GM23248 (cell line): ENCODE results near the gene AMFR. TPM values are rescaled to one million over a fixed set of nuclear protein-coding genes. Genes with fewer than 3 reads are reported as not detected.

ENCODE experiments used
- DNase-seq: peaks from one replicate; pipeline ENCODE4 v3.0.0-alpha.2; 2015
- H2AFZ ChIP-seq: fragments of 200-600 bp; sonication (generic); 2 replicates; pipeline ENCODE4 v1.6.1; 2016; ENCODE audit warnings: antibody characterized with exemption
- H3F3A ChIP-seq: fragments of 200-600 bp; sonication (generic); 2 replicates; pipeline ENCODE4 v1.6.1; 2016; ENCODE audit warnings: mild to moderate bottlenecking, antibody characterized with exemption, mixed run types; ENCODE audit not compliant: insufficient read depth
- H3K27ac ChIP-seq: fragments of 200-600 bp; sonication (generic); 2 replicates; pipeline ENCODE4 v1.5.1; 2016; ENCODE audit warnings: mild to moderate bottlenecking
- H3K27me3 ChIP-seq: fragments of 200-600 bp; sonication (generic); replicated peaks from 2 replicates; pipeline ENCODE4 v1.6.1; 2016; ENCODE audit warnings: mild to moderate bottlenecking; ENCODE audit not compliant: insufficient read depth
- H3K36me3 ChIP-seq: fragments of 200-600 bp; sonication (generic); 2 replicates; pipeline ENCODE4 v1.6.1; 2016; ENCODE audit warnings: low read depth, mild to moderate bottlenecking
- H3K4me1 ChIP-seq: fragments of 200-600 bp; sonication (generic); 2 replicates; pipeline ENCODE4 v1.6.1; 2016; ENCODE audit warnings: mild to moderate bottlenecking; ENCODE audit not compliant: insufficient read depth
- H3K4me2 ChIP-seq: fragments of 200-600 bp; sonication (generic); one replicate; pipeline ENCODE4 v1.6.1; 2016; ENCODE audit warnings: mild to moderate bottlenecking; ENCODE audit not compliant: unreplicated experiment
- H3K4me3 ChIP-seq: fragments of 200-600 bp; sonication (generic); 2 replicates; pipeline ENCODE4 v1.5.1; 2016; ENCODE audit warnings: mild to moderate bottlenecking
- H3K79me2 ChIP-seq: fragments of 200-600 bp; sonication (generic); 2 replicates; pipeline ENCODE4 v1.6.1; 2016; ENCODE audit warnings: mild to moderate bottlenecking; ENCODE audit not compliant: insufficient read depth
- H3K9ac ChIP-seq: fragments of 200-600 bp; sonication (generic); 2 replicates; pipeline ENCODE4 v1.6.1; 2016; ENCODE audit warnings: mild to moderate bottlenecking
- H3K9me2 ChIP-seq: fragments of 200-600 bp; sonication (generic); 2 replicates; pipeline ENCODE4 v1.6.1; 2016; ENCODE audit warnings: mixed run types, mild to moderate bottlenecking, moderate library complexity; ENCODE audit not compliant: insufficient read depth
- H3K9me3 ChIP-seq: fragments of 200-600 bp; sonication (generic); one replicate; pipeline ENCODE4 v1.6.1; 2017; ENCODE audit warnings: low read depth
- H4K20me1 ChIP-seq: fragments of 200-600 bp; sonication (generic); 2 replicates; pipeline ENCODE4 v1.6.0; 2016; ENCODE audit not compliant: insufficient read depth
- EZH2 ChIP-seq: fragments of 200-600 bp; sonication (generic); IDR thresholded peaks from 2 replicates; pipeline ENCODE4 v1.6.1; 2018; ENCODE audit warnings: antibody characterized with exemption, mild to moderate bottlenecking; ENCODE audit not compliant: insufficient read depth, poor library complexity, severe bottlenecking
- EZH2phosphoT487 ChIP-seq: fragments of 200-600 bp; sonication (generic); IDR thresholded peaks from 2 replicates; pipeline ENCODE4 v1.6.1; 2018; ENCODE audit warnings: antibody characterized with exemption, moderate library complexity, mild to moderate bottlenecking, low read depth; ENCODE audit not compliant: insufficient read depth
- WGBS, 2 experiments: methylation state at CpG; one replicate each; pipeline ENCODE4 v1.1.6; 2015 to 2017; ENCODE audit warnings: low lambda C conversion rate in 2 of 2, low coverage in 1 of 2; ENCODE audit errors: missing lambda C conversion rate in 2 of 2; 5-methylcytosine and 5-hydroxymethylcytosine counted together
- in situ Hi-C: fragments of 300-500 bp; cut with MboI; formaldehyde crosslinking; loops from 2 replicates; pipeline ENCODE4 v1.15.0; 2020
- polyA plus RNA-seq: library from polyadenylated mRNA; unstranded; fragments of >200 nt; fragmentation: Nextera tagmentation; extraction: Ambion mirVana; gene quantifications from 2 replicates; pipeline ENCODE4 v1.2.1, GENCODE V29; 2016
- total RNA-seq: library from RNA; depleted of rRNA; stranded (reverse); fragments of >200 nt; shearing (Covaris generic); gene quantifications from 2 replicates; pipeline ENCODE4 v1.2.3, GENCODE V29; 2014

The AMFR gene
- total and polyA plus RNA-seq, 2 experiments from 2014 or later, result 26.6 to 205 TPM

DNA sequence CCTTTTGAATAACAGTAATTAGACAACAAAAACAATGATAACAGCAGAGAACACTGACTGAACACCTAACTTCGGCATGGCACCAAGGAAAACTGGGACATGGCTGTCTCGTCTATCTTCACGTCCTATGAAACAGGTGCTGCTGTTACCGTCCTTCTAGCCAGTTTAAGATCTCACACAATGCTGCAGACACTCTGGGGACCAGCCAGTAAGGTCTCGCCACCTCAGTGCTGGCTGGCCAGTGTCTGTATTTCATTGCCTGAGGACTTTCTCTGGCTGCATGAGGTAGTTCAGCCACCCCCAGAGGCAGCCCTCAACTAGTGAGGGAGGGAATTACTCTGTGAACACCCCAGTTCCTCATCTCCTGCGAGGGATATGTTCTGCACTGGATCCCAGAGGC is 57.6 kb downstream of the AMFR start:
- Histone ChIP-seq H3K27me3 (no peaks in the 10 kb centered on the region), H3F3A (peaks cover 7% of the 10 kb centered on the region; the same call in 1 of the 2 replicates), H3K4me1 (peaks cover 16% of the 10 kb centered on the region), H2AFZ (no peak overlapping the region), H4K20me1 (no peaks in the 10 kb centered on the region), H3K79me2 (peaks cover 29% of the 10 kb centered on the region), H3K4me2 (no peak overlapping the region), H3K9me2 (no peaks in the 10 kb centered on the region), H3K4me3 (no peak overlapping the region), H3K9me3 (no peaks in the 10 kb centered on the region), H3K27ac (no peak overlapping the region), H3K9ac (no peak overlapping the region), H3K36me3 (peaks cover 31% of the 10 kb centered on the region; the same call in 1 of the 2 replicates)
- TF ChIP-seq EZH2phosphoT487 (no peak), EZH2 (no peak)
- in situ Hi-C loops, result loop anchor here (25.0 kb wide), 1 partner anchor 880 kb away; the partner anchor contains the start of gene MMP2
- WGBS, 2 experiments, result 97 to 99% methylated on average over 6 of the region's 6 CpGs
- no peak for DNase-seq

DNA sequence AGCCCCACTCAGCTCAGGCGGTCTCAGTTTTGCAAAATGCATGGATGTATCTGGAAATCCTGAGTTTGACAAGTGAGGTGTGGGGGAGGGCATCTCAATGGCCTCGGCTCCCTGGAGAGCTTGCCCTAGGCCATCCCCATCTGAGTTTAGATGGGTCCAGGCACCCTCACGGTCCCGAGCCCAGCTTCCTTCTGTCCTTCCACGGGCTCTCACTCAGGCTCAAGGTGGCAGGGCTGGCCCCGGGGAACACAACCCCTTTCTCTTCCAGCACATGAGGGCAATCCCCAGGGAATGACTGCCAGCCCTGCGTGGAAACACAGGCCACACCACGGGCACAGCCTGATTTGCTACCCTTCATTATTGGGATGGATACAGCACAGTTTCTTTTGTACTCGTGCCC is 58.4 kb downstream of the AMFR start:
- Histone ChIP-seq H3K4me1 (peaks cover 16% of the 10 kb centered on the region), H3K27ac (no peak overlapping the region), H3K4me3 (no peak overlapping the region), H2AFZ (no peak overlapping the region), H3K36me3 (peaks cover 31% of the 10 kb centered on the region; the same call in 1 of the 2 replicates), H3K9me2 (no peaks in the 10 kb centered on the region), H3K9me3 (no peaks in the 10 kb centered on the region), H3F3A (peaks cover 7% of the 10 kb centered on the region; the same call in 1 of the 2 replicates), H3K4me2 (no peak overlapping the region), H3K27me3 (no peaks in the 10 kb centered on the region), H4K20me1 (no peaks in the 10 kb centered on the region), H3K9ac (no peak overlapping the region), H3K79me2 (peaks cover 21% of the 10 kb centered on the region)
- in situ Hi-C loops, result loop anchor here (25.0 kb wide), 1 partner anchor 880 kb away; the partner anchor contains the start of gene MMP2
- whole genome bisulfite sequencing, 2 experiments, result 86 to 92% methylated on average over 9 of the region's 9 CpGs
- TF ChIP-seq EZH2phosphoT487 (no peak), EZH2 (no peak)
- DNase-seq, result no peak

DNA sequence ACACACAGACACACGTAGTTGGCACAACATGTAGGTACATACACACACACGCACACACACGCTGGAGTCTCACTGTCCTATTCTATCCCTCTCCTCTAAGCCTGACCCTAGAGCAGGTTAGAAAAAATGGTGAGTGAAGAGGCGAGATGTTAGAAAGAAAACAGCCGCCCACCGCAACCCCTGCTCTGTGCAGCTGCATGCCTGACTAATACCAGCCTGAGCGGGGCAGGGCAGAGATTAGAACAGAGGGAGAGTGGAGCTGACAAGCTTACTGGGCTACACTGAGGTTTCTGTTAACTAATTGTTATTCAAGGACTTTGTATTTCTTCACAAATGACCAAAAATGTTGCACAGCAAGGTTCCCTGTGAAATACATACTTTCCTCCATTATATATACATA is 59.8 kb downstream of the AMFR start:
- in situ Hi-C loops, result loop anchor here (25.0 kb wide), 1 partner anchor 878 kb away; the partner anchor contains the start of gene MMP2
- no peak overlapping the region for H2AFZ ChIP-seq
- WGBS, 2 experiments, result 98 to 99% methylated on average over 7 of the region's 7 CpGs
- no peak overlapping the region for H3K4me3 ChIP-seq
- no peaks in the 10 kb centered on the region for H3K9me3 ChIP-seq
- TF ChIP-seq EZH2phosphoT487 (no peak), EZH2 (no peak)
- peaks cover 6% of the 10 kb centered on the region; the same call in 1 of the 2 replicates for H3F3A ChIP-seq
- no peaks in the 10 kb centered on the region for H3K9me2 ChIP-seq
- H3K9ac ChIP-seq, result no peak overlapping the region
- no peak for DNase-seq
- no peak overlapping the region for H3K27ac ChIP-seq
- peaks cover 7% of the 10 kb centered on the region for H3K4me1 ChIP-seq
- H4K20me1 ChIP-seq, result no peaks in the 10 kb centered on the region
- peaks cover 31% of the 10 kb centered on the region; the same call in 1 of the 2 replicates for H3K36me3 ChIP-seq
- H3K79me2 ChIP-seq, result peaks cover 7% of the 10 kb centered on the region; the same call in 1 of the 2 replicates
- no peaks in the 10 kb centered on the region for H3K27me3 ChIP-seq
- H3K4me2 ChIP-seq, result no peak overlapping the region

DNA sequence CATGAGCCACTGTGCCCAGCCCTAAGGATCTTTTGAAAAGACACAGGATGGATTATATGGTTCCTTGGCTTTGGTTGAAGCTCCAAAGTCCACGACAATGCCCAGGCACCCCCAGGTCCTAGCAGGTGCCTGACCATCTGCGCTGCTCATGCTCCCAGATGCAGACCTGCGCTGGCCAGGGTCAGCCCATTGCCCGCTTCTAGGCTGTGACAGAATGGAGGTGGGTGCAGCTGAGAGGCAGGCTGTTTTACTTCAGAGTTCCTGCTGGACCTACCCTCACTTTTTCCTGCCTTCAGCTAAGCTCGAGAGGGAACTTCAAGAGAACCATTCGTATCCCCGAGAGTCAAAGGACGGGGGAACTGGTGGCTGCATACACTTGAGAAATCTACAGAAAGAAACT is 60.5 kb downstream of the AMFR start:
- Histone ChIP-seq H3K79me2 (0 out of 2 replicates have a peak, but pooled peaks cover 5% of the 10 kb centered on the region), H3F3A (peaks cover 4% of the 10 kb centered on the region; the same call in 1 of the 2 replicates), H3K9ac (no peak overlapping the region), H3K4me3 (no peak overlapping the region), H3K9me2 (no peaks in the 10 kb centered on the region), H3K27ac (no peak overlapping the region), H3K9me3 (no peaks in the 10 kb centered on the region), H3K4me2 (no peak overlapping the region), H3K36me3 (peaks cover 31% of the 10 kb centered on the region; the same call in 1 of the 2 replicates), H3K4me1 (0 out of 2 replicates have a peak, but pooled peaks cover under 1% of the 10 kb centered on the region), H4K20me1 (no peaks in the 10 kb centered on the region), H2AFZ (no peak overlapping the region), H3K27me3 (no peaks in the 10 kb centered on the region)
- DNase-seq, result no peak
- 93 to 94% methylated on average over 8 of the region's 8 CpGs for WGBS, 2 experiments
- in situ Hi-C loops, result loop anchor here (25.0 kb wide), 1 partner anchor 878 kb away; the partner anchor contains the start of gene MMP2
- no peak for TF ChIP-seq EZH2
- no peak for TF ChIP-seq EZH2phosphoT487
